ENCODE measurements around the gene KAZN.

KAZN gene

GRCh38 chr1:15107058-15107687, 508.7 kb downstream of the KAZN start:
- no peak for DNase-seq

GRCh38 chr1:15107911-15108310, 509.4 kb downstream of the KAZN start:
- no peak for DNase-seq

- no peak for DNase-seq
Measured at GRCh38 chr1:15110128-15110866, 511.8 kb downstream of the KAZN start.

- DNase-seq: no peak
Measured at GRCh38 chr1:15110867-15111230, 512.4 kb downstream of the KAZN start.

- DNase-seq: no peak
Measured at GRCh38 chr1:15113146-15113545, 514.7 kb downstream of the KAZN start.

GRCh38 chr1:15114884-15115283, 516.4 kb downstream of the KAZN start:
- no peak for DNase-seq

GRCh38 chr1:15115542-15116330, 517.3 kb downstream of the KAZN start:
- DNase-seq: no peak

GRCh38 chr1:15116966-15117365, 518.5 kb downstream of the KAZN start:
- DNase-seq: no peak

GRCh38 chr1:15117671-15118325, 519.3 kb downstream of the KAZN start:
- no peak for DNase-seq

GRCh38 chr1:15118579-15118978, 520.1 kb downstream of the KAZN start:
- no peak for DNase-seq

GRCh38 chr1:15120251-15120945, 521.9 kb downstream of the KAZN start:
- DNase-seq: no peak

GRCh38 chr1:15122331-15122730, 523.8 kb downstream of the KAZN start:
- DNase-seq: no peak

GRCh38 chr1:15123270-15123669, 524.8 kb downstream of the KAZN start:
- no peak for DNase-seq

GRCh38 chr1:15123925-15124324, 525.4 kb downstream of the KAZN start:
- DNase-seq: no peak

- no peak for DNase-seq
Measured at GRCh38 chr1:15124362-15125100, 526.0 kb downstream of the KAZN start.

- DNase-seq: no peak
Measured at GRCh38 chr1:15125101-15125745, 526.7 kb downstream of the KAZN start.

GRCh38 chr1:15128077-15128476, 529.6 kb downstream of the KAZN start:
- DNase-seq: no peak

- no peak for DNase-seq
Measured at GRCh38 chr1:15128520-15129313, 530.2 kb downstream of the KAZN start.

- DNase-seq: no peak
Measured at GRCh38 chr1:15129944-15130343, 531.5 kb downstream of the KAZN start.

GRCh38 chr1:15130607-15131006, 532.1 kb downstream of the KAZN start:
- no peak for DNase-seq

GRCh38 chr1:15132965-15133364, 534.5 kb downstream of the KAZN start:
- DNase-seq: no peak
